ENCODE measurements around the gene ATG10. TPM values are rescaled to one million over a fixed set of nuclear protein-coding genes. Genes with fewer than 3 reads are reported as not detected.

The ATG10 gene
- total RNA-seq, 1 donor from 2014 or later: 14.8 TPM

DNA sequence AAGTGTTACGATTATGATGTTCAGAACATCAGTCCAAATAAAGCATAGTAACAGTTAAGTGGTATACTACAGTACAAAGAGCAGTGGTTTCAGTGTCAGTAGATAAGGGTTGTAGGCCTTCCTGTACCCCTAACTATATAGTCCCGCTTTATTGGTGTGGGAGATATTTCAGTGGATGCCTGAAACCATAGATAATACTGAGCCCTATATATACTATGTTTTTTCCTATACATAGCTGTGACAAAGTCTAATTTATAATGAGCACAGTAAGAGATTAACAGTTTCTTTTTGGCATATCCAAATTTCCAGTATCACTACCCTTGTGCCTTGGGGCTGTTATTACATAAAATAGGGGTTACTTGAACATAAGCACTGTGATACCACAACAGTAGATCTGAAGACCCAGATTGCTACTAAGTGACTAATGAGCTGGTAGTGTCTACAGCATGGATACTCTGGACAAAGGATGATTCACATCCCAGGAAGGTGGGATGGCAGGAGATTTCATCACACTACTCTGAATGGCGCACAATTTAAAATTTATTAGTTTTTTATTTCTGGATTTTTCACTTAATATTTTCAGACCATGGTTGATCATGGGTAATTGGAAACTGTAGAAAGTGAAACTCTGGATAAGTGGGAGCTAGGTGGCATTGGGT lies 187.1 kb downstream of the ATG10 start:
- no peaks in the 10 kb centered on the region for H3K36me3 Mint-ChIP-seq
- H3K27me3 Mint-ChIP-seq (ENCODE audit: low read depth): no peaks in the 10 kb centered on the region
- DNase-seq (ENCODE audit: low spot score in 2 of 2, unreplicated experiment in 2 of 2): no peak
- H3K27ac Mint-ChIP-seq: no peak overlapping the region
- H3K4me1 Mint-ChIP-seq: peaks cover 20% of the 10 kb centered on the region
- no peaks in the 10 kb centered on the region for H3K9me3 Mint-ChIP-seq
- TF ChIP-seq, protein P1, sequence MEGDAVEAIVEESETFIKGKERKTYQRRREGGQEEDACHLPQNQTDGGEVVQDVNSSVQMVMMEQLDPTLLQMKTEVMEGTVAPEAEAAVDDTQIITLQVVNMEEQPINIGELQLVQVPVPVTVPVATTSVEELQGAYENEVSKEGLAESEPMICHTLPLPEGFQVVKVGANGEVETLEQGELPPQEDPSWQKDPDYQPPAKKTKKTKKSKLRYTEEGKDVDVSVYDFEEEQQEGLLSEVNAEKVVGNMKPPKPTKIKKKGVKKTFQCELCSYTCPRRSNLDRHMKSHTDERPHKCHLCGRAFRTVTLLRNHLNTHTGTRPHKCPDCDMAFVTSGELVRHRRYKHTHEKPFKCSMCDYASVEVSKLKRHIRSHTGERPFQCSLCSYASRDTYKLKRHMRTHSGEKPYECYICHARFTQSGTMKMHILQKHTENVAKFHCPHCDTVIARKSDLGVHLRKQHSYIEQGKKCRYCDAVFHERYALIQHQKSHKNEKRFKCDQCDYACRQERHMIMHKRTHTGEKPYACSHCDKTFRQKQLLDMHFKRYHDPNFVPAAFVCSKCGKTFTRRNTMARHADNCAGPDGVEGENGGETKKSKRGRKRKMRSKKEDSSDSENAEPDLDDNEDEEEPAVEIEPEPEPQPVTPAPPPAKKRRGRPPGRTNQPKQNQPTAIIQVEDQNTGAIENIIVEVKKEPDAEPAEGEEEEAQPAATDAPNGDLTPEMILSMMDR (IDR thresholded peaks at IDR 0.05; ENCODE audit: unreplicated experiment): no peak
- no peak overlapping the region for H3K4me3 Mint-ChIP-seq

DNA sequence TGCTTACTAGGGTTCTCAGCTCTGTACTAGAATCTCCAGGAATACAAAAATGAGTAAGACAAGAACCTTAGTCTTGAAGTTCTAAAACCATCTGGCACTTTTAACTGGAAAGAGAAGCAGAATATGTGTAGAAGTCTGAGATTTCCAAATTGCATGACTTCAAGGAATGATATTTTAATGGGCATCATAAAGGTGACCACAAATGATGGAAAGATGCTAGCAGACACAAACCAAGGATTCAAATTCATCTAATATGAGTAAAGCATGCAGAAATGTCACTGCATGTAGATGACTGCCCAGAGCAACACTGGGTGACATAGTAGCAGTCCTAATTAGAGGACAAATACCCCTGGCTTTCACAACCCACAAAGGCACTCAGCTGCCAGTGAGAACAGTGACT lies 189.1 kb downstream of the ATG10 start:
- H3K36me3 Mint-ChIP-seq: no peaks in the 10 kb centered on the region
- no peaks in the 10 kb centered on the region for H3K27me3 Mint-ChIP-seq (ENCODE audit: low read depth)
- no peak overlapping the region for H3K27ac Mint-ChIP-seq
- H3K4me1 Mint-ChIP-seq: peaks cover 37% of the 10 kb centered on the region
- TF ChIP-seq, protein P1 (IDR thresholded peaks at IDR 0.05; ENCODE audit: unreplicated experiment): no peak
- no peaks in the 10 kb centered on the region for H3K9me3 Mint-ChIP-seq
- DNase-seq (ENCODE audit: low spot score in 2 of 2, unreplicated experiment in 2 of 2): no peak
- no peak overlapping the region for H3K4me3 Mint-ChIP-seq

DNA sequence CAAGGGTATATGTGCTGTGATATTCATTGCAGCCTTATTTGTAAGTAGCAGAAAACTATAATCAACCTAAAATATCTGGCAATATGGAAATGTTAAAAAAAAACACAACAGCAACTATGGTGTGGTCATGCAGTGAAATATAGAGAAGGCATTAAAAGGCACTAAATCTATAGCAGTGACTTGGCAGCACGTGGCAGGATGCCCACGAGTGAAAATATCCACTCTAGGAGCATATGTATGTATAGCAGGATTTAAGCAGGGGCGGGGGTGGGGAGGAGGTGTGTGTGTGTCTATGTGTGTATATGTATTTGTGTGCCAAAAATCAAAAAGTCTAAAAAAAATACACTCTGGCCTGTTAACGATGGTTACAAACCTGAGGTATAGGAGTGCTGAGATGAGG lies 190.8 kb downstream of the ATG10 start:
- H3K36me3 Mint-ChIP-seq: no peaks in the 10 kb centered on the region
- no peaks in the 10 kb centered on the region for H3K27me3 Mint-ChIP-seq (ENCODE audit: low read depth)
- H3K9me3 Mint-ChIP-seq: no peaks in the 10 kb centered on the region
- H3K4me3 Mint-ChIP-seq: no peak overlapping the region
- peaks cover 45% of the 10 kb centered on the region for H3K4me1 Mint-ChIP-seq
- no peak for DNase-seq (ENCODE audit: low spot score in 2 of 2, unreplicated experiment in 2 of 2)
- H3K27ac Mint-ChIP-seq: peak overlapping the region; percentile 37
- TF ChIP-seq, protein P1 (IDR thresholded peaks at IDR 0.05; ENCODE audit: unreplicated experiment): no peak

DNA sequence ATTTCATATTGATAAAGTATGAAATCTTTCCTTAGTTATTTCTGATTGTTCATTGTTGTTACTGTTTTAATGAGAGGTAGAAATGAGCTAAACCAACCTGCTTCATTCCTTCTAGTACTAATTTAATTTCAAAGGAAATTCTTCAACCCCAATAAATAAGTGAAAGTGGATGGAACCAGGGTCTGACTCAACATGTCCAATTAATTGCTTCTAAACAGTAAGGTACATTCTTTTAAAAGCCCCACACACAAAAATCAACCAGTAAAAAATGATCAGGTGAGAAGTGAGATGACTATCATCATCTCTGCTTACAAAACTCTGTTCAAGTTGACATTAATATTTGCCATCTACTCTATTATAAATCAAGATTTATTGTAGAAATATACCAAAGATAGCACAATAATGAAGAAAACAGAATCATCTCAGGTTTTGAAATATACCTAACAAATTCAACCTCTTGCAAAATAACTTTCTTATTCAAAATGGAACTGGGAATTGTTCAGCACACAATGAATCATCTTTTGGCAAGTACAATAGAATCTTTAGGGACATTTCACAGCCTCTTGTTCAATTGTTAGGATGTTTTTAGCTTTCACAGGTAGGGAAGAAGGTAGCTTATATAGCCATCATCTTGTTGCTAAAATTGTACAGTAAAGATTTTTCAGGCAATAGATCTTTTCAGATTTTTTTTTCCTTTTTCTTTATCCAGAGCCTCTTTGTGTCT lies 191.8 kb downstream of the ATG10 start:
- TF ChIP-seq, protein P1 (IDR thresholded peaks at IDR 0.05; ENCODE audit: unreplicated experiment): no peak
- Mint-ChIP-seq H3K4me1 (peaks cover 55% of the 10 kb centered on the region), H3K27ac (peak overlapping the region; percentile 92), H3K9me3 (no peaks in the 10 kb centered on the region), H3K27me3 (ENCODE audit: low read depth) (no peaks in the 10 kb centered on the region), H3K4me3 (no peak overlapping the region), H3K36me3 (no peaks in the 10 kb centered on the region)
- DNase-seq (ENCODE audit: low spot score in 2 of 2, unreplicated experiment in 2 of 2): no peak

DNA sequence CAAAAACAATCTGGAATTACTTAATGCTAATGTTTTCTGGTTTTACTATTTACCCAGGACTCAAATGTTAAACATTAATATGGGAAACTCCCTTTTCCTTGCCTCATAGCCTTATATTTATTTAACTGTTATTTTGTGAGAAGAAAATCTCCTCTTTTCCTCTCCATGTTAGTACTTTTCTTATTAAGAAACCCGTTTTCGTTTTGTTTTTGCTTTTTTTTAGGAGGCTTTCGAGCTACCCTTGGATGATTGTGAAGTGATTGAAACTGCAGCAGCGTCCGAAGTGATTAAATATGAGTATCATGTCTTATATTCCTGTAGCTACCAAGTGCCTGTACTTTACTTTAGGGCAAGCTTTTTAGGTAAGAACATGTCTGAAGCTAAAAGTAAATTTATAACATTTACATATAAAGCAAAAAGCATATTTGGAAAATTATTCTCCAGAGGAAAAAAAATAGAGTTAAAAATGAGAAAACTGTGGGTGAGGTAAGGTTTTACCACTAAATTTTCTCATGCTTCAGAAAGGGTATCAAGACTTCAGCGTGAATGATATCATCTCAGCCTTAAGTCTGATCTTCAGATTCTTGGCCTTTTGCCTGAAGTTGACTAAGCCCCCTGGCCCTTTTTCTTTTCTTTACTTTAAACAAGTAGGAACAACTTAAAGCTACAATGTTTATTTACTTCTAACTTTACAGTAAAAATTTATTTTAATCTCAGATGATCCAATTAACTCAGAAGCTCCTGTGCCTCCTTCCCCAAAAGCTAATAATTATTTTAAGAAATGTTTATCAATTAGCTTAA lies 192.6 kb downstream of the ATG10 start:
- Mint-ChIP-seq H3K36me3 (no peaks in the 10 kb centered on the region), H3K27ac (peak overlapping the region; percentile 92), H3K4me3 (no peak overlapping the region), H3K4me1 (peaks cover 57% of the 10 kb centered on the region), H3K27me3 (ENCODE audit: low read depth) (no peaks in the 10 kb centered on the region), H3K9me3 (no peaks in the 10 kb centered on the region)
- TF ChIP-seq, protein P1 (IDR thresholded peaks at IDR 0.05; ENCODE audit: unreplicated experiment): no peak
- DNase-seq (ENCODE audit: low spot score in 2 of 2, unreplicated experiment in 2 of 2): no peak

All from mesothelial cell of epicardium (in vitro differentiated cells).